A204.1 (cell line): ENCODE measurements around the gene HPRT1.
"Not testable (repeated sequence)": the region's sequence is repeated elsewhere in the genome, so short reads cannot be mapped to it uniquely, and the experiment has no call there.

Experiments
- FAIRE-seq: peaks from 2 replicates; lab custom pipeline; 2012; peaks lifted over from hg19 to GRCh38; lab: Jason Lieb, UNC

HPRT1 gene

GRCh38 chrX:134460005-134460861, at the start of gene HPRT1:
HPRT1 (plus strand) TSS chrX:134460165; CDS start chrX:134460312, 147 bp downstream.
- no peak for FAIRE-seq

- FAIRE-seq: no peak
These were observed 43.9 kb upstream of the HPRT1 start for GRCh38 chrX:134416087-134416486.

- FAIRE-seq: no peak
These were observed 41.5 kb upstream of the HPRT1 start for GRCh38 chrX:134418317-134419113.

GRCh38 chrX:134419784-134420183, 40.2 kb upstream of the HPRT1 start:
- FAIRE-seq: no peak

- no peak for FAIRE-seq
These were observed 36.4 kb upstream of the HPRT1 start for GRCh38 chrX:134423606-134424005.

GRCh38 chrX:134426281-134426680, 33.7 kb upstream of the HPRT1 start:
- no peak for FAIRE-seq

GRCh38 chrX:134431894-134432293, 28.1 kb upstream of the HPRT1 start:
- no peak for FAIRE-seq

- no peak for FAIRE-seq
These were observed 24.1 kb upstream of the HPRT1 start for GRCh38 chrX:134435894-134436293.

- no peak for FAIRE-seq
These were observed 16.9 kb upstream of the HPRT1 start for GRCh38 chrX:134443020-134443419.

- no peak for FAIRE-seq
These were observed 16.5 kb upstream of the HPRT1 start for GRCh38 chrX:134443461-134443860.

- no peak for FAIRE-seq
These were observed 15.3 kb upstream of the HPRT1 start for GRCh38 chrX:134444681-134445080.

GRCh38 chrX:134452596-134452995, 7.4 kb upstream of the HPRT1 start:
- FAIRE-seq: no peak

GRCh38 chrX:134453631-134454030, 6.3 kb upstream of the HPRT1 start:
- no peak for FAIRE-seq

- FAIRE-seq: no peak
These were observed 5.5 kb upstream of the HPRT1 start for GRCh38 chrX:134454506-134454905.

- no peak for FAIRE-seq
These were observed 2.3 kb upstream of the HPRT1 start for GRCh38 chrX:134457708-134458107.

- FAIRE-seq: no peak
These were observed 321 bp upstream of the HPRT1 start for GRCh38 chrX:134459683-134460004.

GRCh38 chrX:134460862-134461220, 876 bp downstream of the HPRT1 start:
- FAIRE-seq: no peak

GRCh38 chrX:134461437-134461836, 1.5 kb downstream of the HPRT1 start:
- FAIRE-seq: no peak

- no peak for FAIRE-seq
These were observed 3.0 kb downstream of the HPRT1 start for GRCh38 chrX:134462927-134463326.

- not testable (repeated sequence) for FAIRE-seq
These were observed 4.5 kb downstream of the HPRT1 start for GRCh38 chrX:134464453-134464852.

- no peak for FAIRE-seq
These were observed 9.5 kb downstream of the HPRT1 start for GRCh38 chrX:134469486-134469885.

GRCh38 chrX:134470013-134470412, 10.0 kb downstream of the HPRT1 start:
- FAIRE-seq: no peak

- FAIRE-seq: no peak
These were observed 12.1 kb downstream of the HPRT1 start for GRCh38 chrX:134472041-134472440.

GRCh38 chrX:134476284-134476683, 16.3 kb downstream of the HPRT1 start:
- no peak for FAIRE-seq
